PFSK-1 (cell line): Measurements from ENCODE around the gene ADAM12.

Experiments
- FOXP2 ChIP-seq: optimal IDR thresholded peaks from 2 replicates; pipeline ENCODE3; 2011; ENCODE audit warnings: borderline replicate concordance, control low read depth, inconsistent platforms; ENCODE audit not compliant: insufficient read depth; ENCODE audit errors: extremely low read length, extremely low read depth
- POLR2AphosphoS5 ChIP-seq: IDR thresholded peaks from 2 replicates; pipeline ENCODE4 v1.6.1; 2012; ENCODE audit warnings: low read depth, mild to moderate bottlenecking, control low read depth, low read length, moderate library complexity
- SIN3A ChIP-seq: IDR thresholded peaks from 2 replicates; pipeline ENCODE4 v1.6.1; 2012; ENCODE audit warnings: mild to moderate bottlenecking, low read length, moderate library complexity, borderline replicate concordance; ENCODE audit not compliant: insufficient read depth
- TAF1 ChIP-seq: IDR thresholded peaks from 2 replicates; pipeline ENCODE4 v1.6.1; 2012; ENCODE audit warnings: low read length, control low read depth, borderline replicate concordance; ENCODE audit not compliant: insufficient read depth
- TF ChIP-seq, protein P1 (sequence below), 2 experiments: IDR thresholded peaks; 2 replicates each; pipeline versions ENCODE4 v1.6.1 to v1.8.0; 2011 to 2012; ENCODE audit warnings: low read depth in 2 of 2, low read length in 2 of 2, control low read depth in 1 of 2, inconsistent platforms in 1 of 2, mild to moderate bottlenecking in 1 of 2, moderate library complexity in 1 of 2; ENCODE audit not compliant: insufficient read depth in 1 of 2

DNA sequence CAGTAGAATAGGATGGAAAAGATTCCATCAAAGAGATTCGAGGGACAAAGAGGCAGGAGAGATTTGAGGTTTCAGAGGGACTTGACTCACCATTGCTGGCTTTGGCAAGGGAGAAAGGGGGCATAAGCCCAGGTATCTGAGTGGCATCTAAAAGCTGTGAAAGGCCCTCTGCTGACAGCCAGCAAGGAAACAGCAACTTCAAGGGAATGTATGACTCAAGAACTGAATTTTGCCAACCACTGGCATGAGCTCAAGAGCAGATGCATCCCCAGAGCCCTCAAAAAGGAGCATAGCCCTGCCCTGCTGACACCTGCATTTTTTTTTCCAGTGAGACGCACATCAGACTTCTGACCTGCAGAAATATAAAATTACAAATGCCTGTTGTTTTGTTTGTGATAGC lies 19.6 kb upstream of the ADAM12 start:
- TF ChIP-seq, protein P1, sequence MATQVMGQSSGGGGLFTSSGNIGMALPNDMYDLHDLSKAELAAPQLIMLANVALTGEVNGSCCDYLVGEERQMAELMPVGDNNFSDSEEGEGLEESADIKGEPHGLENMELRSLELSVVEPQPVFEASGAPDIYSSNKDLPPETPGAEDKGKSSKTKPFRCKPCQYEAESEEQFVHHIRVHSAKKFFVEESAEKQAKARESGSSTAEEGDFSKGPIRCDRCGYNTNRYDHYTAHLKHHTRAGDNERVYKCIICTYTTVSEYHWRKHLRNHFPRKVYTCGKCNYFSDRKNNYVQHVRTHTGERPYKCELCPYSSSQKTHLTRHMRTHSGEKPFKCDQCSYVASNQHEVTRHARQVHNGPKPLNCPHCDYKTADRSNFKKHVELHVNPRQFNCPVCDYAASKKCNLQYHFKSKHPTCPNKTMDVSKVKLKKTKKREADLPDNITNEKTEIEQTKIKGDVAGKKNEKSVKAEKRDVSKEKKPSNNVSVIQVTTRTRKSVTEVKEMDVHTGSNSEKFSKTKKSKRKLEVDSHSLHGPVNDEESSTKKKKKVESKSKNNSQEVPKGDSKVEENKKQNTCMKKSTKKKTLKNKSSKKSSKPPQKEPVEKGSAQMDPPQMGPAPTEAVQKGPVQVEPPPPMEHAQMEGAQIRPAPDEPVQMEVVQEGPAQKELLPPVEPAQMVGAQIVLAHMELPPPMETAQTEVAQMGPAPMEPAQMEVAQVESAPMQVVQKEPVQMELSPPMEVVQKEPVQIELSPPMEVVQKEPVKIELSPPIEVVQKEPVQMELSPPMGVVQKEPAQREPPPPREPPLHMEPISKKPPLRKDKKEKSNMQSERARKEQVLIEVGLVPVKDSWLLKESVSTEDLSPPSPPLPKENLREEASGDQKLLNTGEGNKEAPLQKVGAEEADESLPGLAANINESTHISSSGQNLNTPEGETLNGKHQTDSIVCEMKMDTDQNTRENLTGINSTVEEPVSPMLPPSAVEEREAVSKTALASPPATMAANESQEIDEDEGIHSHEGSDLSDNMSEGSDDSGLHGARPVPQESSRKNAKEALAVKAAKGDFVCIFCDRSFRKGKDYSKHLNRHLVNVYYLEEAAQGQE (IDR thresholded peaks at IDR 0.05; ENCODE audit: insufficient read depth in 1 of 2, low read depth in 2 of 2, low read length in 2 of 2) = no peak
- no peak for TF ChIP-seq POLR2AphosphoS5
- no peak for TF ChIP-seq TAF1
- no peak for TF ChIP-seq SIN3A
- TF ChIP-seq FOXP2 = no peak
